GM12891 (cell line): ENCODE data around the gene FCN2.

Experiments used
- POLR2A ChIP-seq: IDR thresholded peaks from 2 replicates; pipeline ENCODE4 v1.6.1; 2011; ENCODE audit warnings: low read depth, low read length, control low read depth
- POLR2AphosphoS5 ChIP-seq: IDR thresholded peaks from 2 replicates; pipeline ENCODE4 v1.6.1; 2011; ENCODE audit warnings: low read depth, low read length, control low read depth
- POU2F2 ChIP-seq: IDR thresholded peaks from 2 replicates; pipeline ENCODE4 v1.6.1; 2011; ENCODE audit warnings: low read depth, mild to moderate bottlenecking, control low read depth, low read length, moderate library complexity
- SPI1 ChIP-seq: IDR thresholded peaks from 2 replicates; pipeline ENCODE4 v1.6.1; 2011; ENCODE audit warnings: low read depth, low read length, control low read depth
- TAF1 ChIP-seq: IDR thresholded peaks from 2 replicates; pipeline ENCODE4 v1.6.1; 2011; ENCODE audit warnings: low read depth, low read length, control low read depth

DNA sequence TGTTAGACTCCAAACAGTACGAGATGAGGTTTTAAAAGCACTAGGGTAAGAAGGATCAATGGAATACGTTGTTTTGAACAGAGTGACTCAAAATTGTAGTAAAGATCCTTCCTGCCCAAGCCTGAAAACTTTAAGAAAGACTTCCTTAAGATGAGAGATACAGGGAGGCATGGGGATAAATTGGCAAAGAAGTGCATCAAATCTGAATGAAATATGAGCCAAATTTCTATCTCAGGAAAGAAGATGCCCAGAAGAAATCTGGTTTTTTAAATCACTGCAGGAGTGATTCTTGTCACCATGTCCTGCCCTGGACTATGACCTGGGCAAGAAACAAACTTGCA lies 14.9 kb downstream of the FCN2 start:
- no peak for TF ChIP-seq TAF1
- no peak for TF ChIP-seq POLR2A
- TF ChIP-seq POLR2AphosphoS5: no peak
- no peak for TF ChIP-seq POU2F2
- no peak for TF ChIP-seq SPI1
